Vagina (tissue), 2 donors: ENCODE measurements around the gene PTS. TPM values are rescaled to one million over a fixed set of nuclear protein-coding genes. Genes with fewer than 3 reads are reported as not detected.
"Not testable (repeated sequence)": the region's sequence is repeated elsewhere in the genome, so short reads cannot be mapped to it uniquely, and the experiment has no call there.

Experiments
- DNase-seq, 2 donors: peaks; one replicate each; pipeline ENCODE4 v3.0.0-alpha.2; 2017; ENCODE audit errors: extremely low spot score in 2 of 2
- H3K27ac ChIP-seq: fragments of 200-600 bp; sonication (generic); one replicate; pipeline ENCODE4 v1.5.1; 2019
- H3K27me3 ChIP-seq: fragments of 200-600 bp; sonication (generic); one replicate; pipeline ENCODE4 v1.5.1; 2019
- H3K36me3 ChIP-seq, 2 donors: fragments of 200-600 bp; sonication (generic); one replicate each; pipeline ENCODE4 v1.5.1; 2017 to 2019
- H3K4me1 ChIP-seq: fragments of 200-600 bp; sonication (generic); one replicate; pipeline ENCODE4 v1.5.1; 2019
- H3K4me3 ChIP-seq, 2 donors: fragments of 200-600 bp; sonication (generic); 1 replicate in 1 of 2; 2 replicates in 1 of 2; pipeline ENCODE4 v1.5.1; 2016 to 2019
- H3K9me3 ChIP-seq: fragments of 200-600 bp; sonication (generic); one replicate; pipeline ENCODE4 v1.5.1; 2019
- CTCF ChIP-seq, 3 experiments: fragments of 450-650 bp in 2 of 3; fragments of 200-600 bp in 1 of 3; sonication (generic) in 1 of 3; IDR thresholded peaks; one replicate each; pipeline ENCODE4 v1.5.1; 2017 to 2019; ENCODE audit warnings: antibody characterized with exemption in 3 of 3, mild to moderate bottlenecking in 2 of 3, moderate library complexity in 2 of 3
- POLR2A ChIP-seq, 2 donors: fragments of 450-650 bp; IDR thresholded peaks; one replicate each; pipeline ENCODE4 v1.6.1; 2017; ENCODE audit warnings: antibody characterized with exemption in 2 of 2, mild to moderate bottlenecking in 2 of 2, moderate library complexity in 2 of 2
- POLR2AphosphoS5 ChIP-seq, 2 donors: sonication (generic); formaldehyde crosslinking; IDR thresholded peaks; one replicate each; pipeline ENCODE4 v1.9.0; 2017; ENCODE audit warnings: antibody characterized with exemption in 2 of 2, mild to moderate bottlenecking in 2 of 2, low read depth in 1 of 2; ENCODE audit not compliant: insufficient read depth in 1 of 2
- intact Hi-C: fragments of 100-400 bp; cut with DNase I; formaldehyde crosslinking; loops from one replicate; pipeline ENCODE4 v1.15.1; 2023
- total RNA-seq: library from RNA; depleted of rRNA; stranded (reverse); fragments of >200 nt; gene quantifications from one replicate; pipeline ENCODE4 v1.2.3, GENCODE V29; 2016

PTS gene
- total RNA-seq, 1 donor from 2014 or later: 26.3 TPM

GRCh38 chr11:112196519-112197087 is 29.6 kb upstream of the PTS start:
- intact Hi-C loops: no loop called here
- no peak for DNase-seq
- Histone ChIP-seq H3K36me3 (no peaks in the 10 kb centered on the region), H3K9me3 (no peaks in the 10 kb centered on the region), H3K27ac (no peak overlapping the region), H3K27me3 (no peaks in the 10 kb centered on the region), H3K4me3 (no peak overlapping the region), H3K4me1 (peaks cover 6% of the 10 kb centered on the region)
- no peak for TF ChIP-seq CTCF (IDR thresholded peaks at IDR 0.05)
- no peak for TF ChIP-seq POLR2A (IDR thresholded peaks at IDR 0.05)

- H3K27me3 ChIP-seq, H3K4me1 ChIP-seq, H3K27ac ChIP-seq, DNase-seq, H3K9me3 ChIP-seq, H3K4me3 ChIP-seq, H3K36me3 ChIP-seq, intact Hi-C loops: not testable (repeated sequence)
Observed at GRCh38 chr11:112199101-112199500, 27.1 kb upstream of the PTS start.

- no peak for DNase-seq
- TF ChIP-seq POLR2A (IDR thresholded peaks at IDR 0.05) (no peak), POLR2AphosphoS5 (IDR thresholded peaks at IDR 0.05; ENCODE audit: insufficient read depth in 1 of 2, low read depth in 1 of 2) (no peak), CTCF (IDR thresholded peaks at IDR 0.05) (no peak)
- no peak overlapping the region for H3K4me3 ChIP-seq
- no peaks in the 10 kb centered on the region for H3K9me3 ChIP-seq
- H3K27me3 ChIP-seq: no peaks in the 10 kb centered on the region
- H3K27ac ChIP-seq: no peak overlapping the region
- H3K4me1 ChIP-seq: peaks cover 6% of the 10 kb centered on the region
- intact Hi-C loops: no loop called here
- H3K36me3 ChIP-seq: no peaks in the 10 kb centered on the region
Observed at GRCh38 chr11:112200252-112200651, 26.0 kb upstream of the PTS start.

GRCh38 chr11:112206071-112206470 is 20.2 kb upstream of the PTS start:
- Histone ChIP-seq H3K27me3 (no peaks in the 10 kb centered on the region), H3K4me1 (no peaks in the 10 kb centered on the region), H3K27ac (no peak overlapping the region), H3K36me3 (no peaks in the 10 kb centered on the region), H3K4me3 (no peak overlapping the region), H3K9me3 (no peaks in the 10 kb centered on the region)
- TF ChIP-seq POLR2A (IDR thresholded peaks at IDR 0.05) (no peak), POLR2AphosphoS5 (IDR thresholded peaks at IDR 0.05; ENCODE audit: insufficient read depth in 1 of 2, low read depth in 1 of 2) (no peak), CTCF (IDR thresholded peaks at IDR 0.05) (no peak)
- intact Hi-C loops: no loop called here
- DNase-seq: no peak

- Histone ChIP-seq H3K9me3 (no peaks in the 10 kb centered on the region), H3K36me3 (no peaks in the 10 kb centered on the region), H3K4me3 (no peak overlapping the region), H3K27ac (no peak overlapping the region), H3K27me3 (no peaks in the 10 kb centered on the region), H3K4me1 (no peaks in the 10 kb centered on the region)
- intact Hi-C loops: no loop called here
- no peak for TF ChIP-seq POLR2AphosphoS5 (IDR thresholded peaks at IDR 0.05; ENCODE audit: insufficient read depth in 1 of 2, low read depth in 1 of 2)
- no peak for TF ChIP-seq CTCF (IDR thresholded peaks at IDR 0.05)
- TF ChIP-seq POLR2A (IDR thresholded peaks at IDR 0.05): no peak
- DNase-seq: no peak
Observed at GRCh38 chr11:112210890-112211289, 15.3 kb upstream of the PTS start.

GRCh38 chr11:112211536-112211935 is 14.7 kb upstream of the PTS start:
- H3K27ac ChIP-seq: no peak overlapping the region
- no peak for DNase-seq
- no peak overlapping the region for H3K4me3 ChIP-seq
- no peaks in the 10 kb centered on the region for H3K9me3 ChIP-seq
- TF ChIP-seq CTCF (IDR thresholded peaks at IDR 0.05) (no peak), POLR2AphosphoS5 (IDR thresholded peaks at IDR 0.05; ENCODE audit: insufficient read depth in 1 of 2, low read depth in 1 of 2) (no peak), POLR2A (IDR thresholded peaks at IDR 0.05) (no peak)
- no peaks in the 10 kb centered on the region for H3K27me3 ChIP-seq
- H3K4me1 ChIP-seq: no peaks in the 10 kb centered on the region
- H3K36me3 ChIP-seq: no peaks in the 10 kb centered on the region
- intact Hi-C loops: no loop called here
